SJCRH30 (cell line): ENCODE measurements around the gene ADCY4. TPM values are rescaled to one million over a fixed set of nuclear protein-coding genes. Genes with fewer than 3 reads are reported as not detected.

Experiments
- DNase-seq, 2 experiments: peaks; one replicate each; pipeline ENCODE4 v3.0.0-alpha.2; 2015 to 2020
- H3K27ac ChIP-seq: fragments of 250-450 bp; sonication (Bioruptor Pico); 2 replicates; pipeline ENCODE4 v1.5.1; 2020; ENCODE audit warnings: mild to moderate bottlenecking, moderate library complexity
- H3K27me3 ChIP-seq: fragments of 250-450 bp; sonication (Bioruptor Pico); 2 replicates; pipeline ENCODE4 v1.5.1; 2020; ENCODE audit warnings: mild to moderate bottlenecking, moderate library complexity
- H3K36me3 ChIP-seq: fragments of 250-450 bp; sonication (Bioruptor Pico); 2 replicates; pipeline ENCODE4 v1.5.1; 2020; ENCODE audit warnings: mild to moderate bottlenecking, moderate library complexity
- H3K4me1 ChIP-seq: fragments of 250-450 bp; sonication (Bioruptor Pico); 2 replicates; pipeline ENCODE4 v1.5.1; 2020; ENCODE audit warnings: mild to moderate bottlenecking, moderate library complexity
- H3K4me3 ChIP-seq: fragments of 250-450 bp; sonication (Bioruptor Pico); 2 replicates; pipeline ENCODE4 v1.5.1; 2020; ENCODE audit warnings: mild to moderate bottlenecking, moderate library complexity
- H3K9me3 ChIP-seq: fragments of 250-450 bp; sonication (Bioruptor Pico); replicated peaks from 2 replicates; pipeline ENCODE4 v1.5.1; 2020; ENCODE audit warnings: mild to moderate bottlenecking, moderate library complexity
- total RNA-seq: library from RNA; depleted of rRNA; stranded (reverse); fragments of >200 nt; shearing (Covaris generic); gene quantifications from 2 replicates; pipeline ENCODE4 v1.2.3, GENCODE V29; 2014

The ADCY4 gene
- total RNA-seq, 1 experiment from 2014 or later, result not detected

DNA sequence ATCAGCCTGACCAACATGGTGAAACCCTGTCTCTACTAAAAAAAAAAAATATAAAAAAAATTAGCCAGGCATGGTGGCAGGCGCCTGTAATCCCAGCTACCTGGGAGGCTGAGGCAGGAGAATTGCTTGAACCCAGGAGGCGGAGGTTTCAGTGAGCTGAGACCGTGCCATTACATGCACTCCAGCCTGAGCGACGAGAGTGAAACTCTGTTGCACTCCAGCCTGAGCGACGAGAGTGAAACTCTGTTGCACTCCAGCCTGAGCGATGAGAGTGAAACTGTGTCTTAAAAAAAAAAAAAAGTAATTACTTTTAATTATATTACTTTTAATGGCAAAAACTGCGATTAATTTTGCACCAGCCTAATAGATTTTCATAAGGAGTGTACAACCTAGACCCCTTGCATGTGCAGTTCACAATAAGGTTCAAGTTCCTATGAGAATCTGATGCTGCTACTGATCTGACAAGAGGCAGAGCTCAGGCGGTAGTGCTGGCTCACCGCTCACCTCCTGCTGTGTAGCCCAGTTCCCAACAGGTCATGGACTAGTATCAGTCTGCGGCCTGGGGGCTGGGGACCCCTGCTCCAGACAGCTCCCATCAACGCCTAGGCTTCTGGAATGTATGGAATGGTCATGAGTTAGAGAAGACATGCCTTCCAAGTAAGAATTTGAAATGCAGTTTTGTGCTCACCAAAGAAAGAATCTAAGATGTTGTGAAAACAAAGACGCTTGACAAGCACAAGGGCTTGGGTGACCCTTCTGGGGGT, 13.5 kb downstream of the ADCY4 start:
- Histone ChIP-seq H3K36me3 (no peaks in the 10 kb centered on the region), H3K27me3 (peaks cover 20% of the 10 kb centered on the region), H3K4me1 (no peaks in the 10 kb centered on the region), H3K27ac (no peak overlapping the region), H3K4me3 (no peak overlapping the region), H3K9me3 (no peaks in the 10 kb centered on the region)
- no peak for DNase-seq

DNA sequence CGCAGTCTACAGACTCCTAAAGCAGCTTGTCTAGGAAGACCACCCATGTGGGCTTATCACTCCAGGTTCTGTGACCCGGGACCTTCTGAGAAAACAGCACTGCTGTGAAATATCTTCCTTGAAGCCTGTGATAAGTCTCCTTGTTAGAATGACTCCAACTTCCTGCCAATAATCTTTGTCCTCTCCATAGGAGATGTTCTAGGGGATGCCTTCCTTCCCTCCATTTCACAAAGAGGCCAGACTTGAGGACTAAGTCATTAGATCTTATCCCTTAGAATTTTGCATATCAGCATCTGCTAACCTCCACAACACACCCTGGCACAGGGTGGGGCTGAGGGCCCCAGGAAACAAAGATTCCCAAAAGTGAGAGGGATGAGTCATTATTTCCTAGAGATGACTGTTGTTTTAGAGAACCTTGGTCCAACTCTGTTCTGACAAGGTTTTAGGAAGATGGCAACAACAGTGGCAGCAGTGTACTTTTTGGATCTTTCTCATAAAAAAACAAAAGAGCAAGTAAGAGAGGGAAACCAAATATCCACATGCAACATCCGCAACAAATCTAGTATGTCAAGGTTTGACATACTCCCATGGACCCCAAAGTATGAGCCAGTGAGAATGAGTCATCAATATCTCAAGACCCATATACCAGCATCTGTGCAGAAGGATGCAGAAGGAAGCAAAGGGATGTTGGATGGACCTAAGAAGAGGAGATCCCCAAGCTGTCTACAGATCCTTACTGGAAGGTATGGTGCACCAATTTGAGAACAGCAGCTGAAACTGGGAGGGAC, 17.5 kb downstream of the ADCY4 start:
- Histone ChIP-seq H3K9me3 (no peaks in the 10 kb centered on the region), H3K36me3 (no peaks in the 10 kb centered on the region), H3K4me3 (no peak overlapping the region), H3K27ac (no peak overlapping the region), H3K27me3 (0 out of 2 replicates have a peak, but pooled peaks cover 4% of the 10 kb centered on the region), H3K4me1 (no peaks in the 10 kb centered on the region)
- DNase-seq, result no peak

DNA sequence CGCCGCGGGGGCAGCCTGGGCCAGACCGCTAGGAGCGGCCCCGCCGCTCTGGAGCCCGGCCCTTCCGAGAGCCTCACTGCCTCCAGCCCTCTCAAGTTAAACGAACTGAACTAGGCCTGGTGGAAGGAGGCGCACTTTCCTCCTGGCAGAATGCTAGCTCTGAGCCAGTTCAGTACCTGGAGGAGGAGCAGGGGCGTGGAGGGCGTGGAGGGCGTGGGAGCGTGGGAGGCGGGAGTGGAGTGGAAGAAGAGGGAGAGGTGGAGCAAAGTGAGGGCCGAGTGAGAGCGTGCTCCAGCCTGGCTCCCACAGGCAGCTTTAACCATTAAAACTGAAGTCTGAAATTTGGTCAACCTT, 18.3 kb downstream of the ADCY4 start:
- DNase-seq, result no peak
- Histone ChIP-seq H3K9me3 (no peaks in the 10 kb centered on the region), H3K27me3 (no peaks in the 10 kb centered on the region), H3K36me3 (no peaks in the 10 kb centered on the region), H3K4me1 (no peaks in the 10 kb centered on the region), H3K27ac (no peak overlapping the region), H3K4me3 (no peak overlapping the region)

DNA sequence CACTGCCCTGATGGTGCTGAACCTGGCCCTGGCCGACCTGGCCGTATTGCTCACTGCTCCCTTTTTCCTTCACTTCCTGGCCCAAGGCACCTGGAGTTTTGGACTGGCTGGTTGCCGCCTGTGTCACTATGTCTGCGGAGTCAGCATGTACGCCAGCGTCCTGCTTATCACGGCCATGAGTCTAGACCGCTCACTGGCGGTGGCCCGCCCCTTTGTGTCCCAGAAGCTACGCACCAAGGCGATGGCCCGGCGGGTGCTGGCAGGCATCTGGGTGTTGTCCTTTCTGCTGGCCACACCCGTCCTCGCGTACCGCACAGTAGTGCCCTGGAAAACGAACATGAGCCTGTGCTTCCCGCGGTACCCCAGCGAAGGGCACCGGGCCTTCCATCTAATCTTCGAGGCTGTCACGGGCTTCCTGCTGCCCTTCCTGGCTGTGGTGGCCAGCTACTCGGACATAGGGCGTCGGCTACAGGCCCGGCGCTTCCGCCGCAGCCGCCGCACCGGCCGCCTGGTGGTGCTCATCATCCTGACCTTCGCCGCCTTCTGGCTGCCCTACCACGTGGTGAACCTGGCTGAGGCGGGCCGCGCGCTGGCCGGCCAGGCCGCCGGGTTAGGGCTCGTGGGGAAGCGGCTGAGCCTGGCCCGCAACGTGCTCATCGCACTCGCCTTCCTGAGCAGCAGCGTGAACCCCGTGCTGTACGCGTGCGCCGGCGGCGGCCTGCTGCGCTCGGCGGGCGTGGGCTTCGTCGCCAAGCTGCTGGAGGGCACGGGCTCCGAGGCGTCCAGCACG, 18.9 kb downstream of the ADCY4 start:
- H3K4me3 ChIP-seq, result no peak overlapping the region

DNA sequence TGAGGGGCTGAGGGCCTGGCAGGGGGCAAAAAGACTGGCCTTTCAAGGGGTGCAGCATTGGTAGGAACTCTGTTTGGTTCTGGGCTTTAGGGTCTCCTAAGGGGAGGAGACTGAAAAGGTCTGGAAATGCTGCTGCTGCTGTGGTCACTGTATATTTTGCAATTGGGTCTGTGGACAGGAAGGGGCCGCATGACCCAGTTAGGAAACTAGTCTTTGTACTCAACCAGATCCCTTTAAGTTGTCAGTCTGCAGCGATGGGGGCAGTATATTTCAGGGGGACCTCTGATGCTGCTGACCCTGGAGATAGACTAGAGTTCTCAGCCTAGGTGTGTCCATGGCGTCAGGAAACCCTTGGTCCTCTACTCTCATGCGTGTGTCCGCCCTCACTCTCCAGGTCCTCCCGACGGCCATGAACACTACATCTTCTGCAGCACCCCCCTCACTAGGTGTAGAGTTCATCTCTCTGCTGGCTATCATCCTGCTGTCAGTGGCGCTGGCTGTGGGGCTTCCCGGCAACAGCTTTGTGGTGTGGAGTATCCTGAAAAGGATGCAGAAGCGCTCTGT, 19.5 kb downstream of the ADCY4 start:
- Histone ChIP-seq H3K9me3 (no peaks in the 10 kb centered on the region), H3K4me1 (no peaks in the 10 kb centered on the region), H3K27ac (no peak overlapping the region), H3K4me3 (no peak overlapping the region), H3K36me3 (no peaks in the 10 kb centered on the region), H3K27me3 (no peaks in the 10 kb centered on the region)
- no peak for DNase-seq

More for the DNA sequence above, 18.9 kb downstream of the ADCY4 start:
- no peak for DNase-seq
- Histone ChIP-seq H3K36me3 (no peaks in the 10 kb centered on the region), H3K4me1 (no peaks in the 10 kb centered on the region), H3K27ac (no peak overlapping the region), H3K27me3 (no peaks in the 10 kb centered on the region), H3K9me3 (no peaks in the 10 kb centered on the region)

DNA sequence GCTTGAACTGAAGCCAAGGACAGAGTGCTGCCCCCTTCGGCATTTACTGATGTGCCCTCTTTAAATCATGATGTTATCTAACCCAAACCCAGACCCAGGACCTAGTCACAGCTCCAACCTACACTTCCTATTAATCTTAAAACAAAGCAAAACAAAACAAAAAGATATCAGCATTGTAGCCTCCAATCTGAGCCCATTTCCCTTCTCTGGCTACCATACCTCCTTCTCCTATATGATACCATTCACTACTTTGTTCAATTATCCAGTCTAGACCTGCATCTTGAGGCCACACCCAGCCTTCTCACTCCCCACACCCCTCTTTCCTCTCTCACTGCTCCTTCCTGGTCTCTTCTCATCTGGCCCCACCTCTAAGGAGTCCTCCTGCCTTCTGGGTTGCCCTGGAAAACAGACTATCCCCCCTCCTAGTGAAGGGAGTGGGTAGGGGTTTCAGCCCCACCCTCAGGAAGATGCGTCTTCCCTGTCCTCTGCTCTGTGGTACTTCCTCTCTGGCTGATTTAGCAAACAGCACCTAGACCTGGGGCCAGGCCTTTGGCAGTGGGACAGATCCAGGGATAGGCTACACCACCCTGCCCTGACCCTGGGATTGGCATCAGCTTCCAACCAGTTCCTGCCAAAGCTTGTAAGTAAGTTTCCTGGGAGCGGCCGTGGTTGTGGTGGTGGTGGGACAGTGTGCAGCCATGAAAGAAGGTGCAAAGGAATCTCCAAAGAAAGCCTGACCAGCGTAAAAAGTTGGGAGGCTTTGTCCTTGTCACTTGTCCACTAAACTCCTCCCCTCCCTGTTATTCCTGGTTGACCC, 20.3 kb downstream of the ADCY4 start:
- DNase-seq, result no peak
- Histone ChIP-seq H3K27me3 (no peaks in the 10 kb centered on the region), H3K27ac (no peak overlapping the region), H3K4me3 (no peak overlapping the region), H3K9me3 (no peaks in the 10 kb centered on the region), H3K36me3 (no peaks in the 10 kb centered on the region; the same call in 1 of the 2 replicates), H3K4me1 (no peaks in the 10 kb centered on the region)

DNA sequence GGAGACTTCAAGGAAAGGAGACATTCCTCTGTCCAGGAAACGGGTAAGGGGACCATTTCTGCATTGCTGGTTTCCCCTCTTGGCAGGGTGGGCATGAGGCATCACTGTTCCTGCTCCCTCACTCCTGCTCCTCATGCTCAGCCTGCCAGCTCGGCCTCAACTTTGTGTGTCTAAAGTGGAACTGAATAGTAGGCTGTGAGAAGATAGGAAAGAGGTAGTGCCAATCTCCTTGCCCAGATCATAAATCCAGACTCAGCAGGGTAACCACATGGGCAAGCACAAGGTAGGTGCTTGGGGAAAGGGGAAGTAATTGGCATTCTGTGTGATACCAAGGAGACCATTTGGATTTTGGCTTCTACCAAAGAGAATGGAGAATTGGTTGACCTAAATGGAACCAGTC, 21.0 kb downstream of the ADCY4 start:
- Histone ChIP-seq H3K36me3 (peaks cover 6% of the 10 kb centered on the region; the same call in 1 of the 2 replicates), H3K4me3 (no peak overlapping the region), H3K9me3 (no peaks in the 10 kb centered on the region), H3K27me3 (no peaks in the 10 kb centered on the region), H3K4me1 (no peaks in the 10 kb centered on the region), H3K27ac (no peak overlapping the region)
- no peak for DNase-seq

DNA sequence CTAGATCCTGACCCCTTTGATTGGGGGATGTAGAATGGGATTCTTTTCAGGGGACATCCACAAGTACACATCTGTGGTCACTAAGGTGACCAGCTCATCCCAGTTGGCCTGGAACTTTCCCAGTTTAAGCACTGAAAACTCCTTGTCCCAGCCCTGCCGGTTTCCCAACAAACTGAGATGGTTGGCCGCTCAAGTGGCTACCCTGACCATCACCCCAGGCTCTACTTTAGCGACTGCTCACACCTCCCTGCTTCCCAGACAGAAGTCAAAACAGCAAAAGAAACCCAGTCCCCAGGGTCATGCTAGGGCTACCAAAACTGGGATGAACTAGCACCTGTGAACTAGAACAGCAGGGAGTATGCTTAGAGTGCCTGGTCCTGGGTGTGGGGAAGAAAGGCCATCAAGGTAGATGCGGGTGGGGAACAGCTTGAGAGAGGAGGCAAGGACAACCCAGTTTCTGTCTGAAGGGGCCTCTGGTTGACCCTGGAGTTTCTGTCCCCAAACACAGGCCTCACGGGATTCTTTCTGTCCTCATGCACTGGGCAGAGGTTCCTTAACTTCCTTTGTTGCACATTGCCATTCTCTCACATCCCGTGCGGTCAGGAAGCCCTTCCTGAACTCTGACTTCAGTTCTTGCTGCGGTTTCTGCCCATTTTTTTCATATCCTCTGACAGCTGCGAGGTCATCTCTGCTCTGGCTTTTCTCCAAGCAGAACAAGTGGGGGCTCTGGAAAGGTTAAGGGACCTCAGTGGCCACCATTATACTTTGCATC, 21.9 kb downstream of the ADCY4 start:
- DNase-seq, result peak; percentile 21 to 38
- H3K27ac ChIP-seq, result no peak overlapping the region
- H3K4me3 ChIP-seq, result no peak overlapping the region

DNA sequence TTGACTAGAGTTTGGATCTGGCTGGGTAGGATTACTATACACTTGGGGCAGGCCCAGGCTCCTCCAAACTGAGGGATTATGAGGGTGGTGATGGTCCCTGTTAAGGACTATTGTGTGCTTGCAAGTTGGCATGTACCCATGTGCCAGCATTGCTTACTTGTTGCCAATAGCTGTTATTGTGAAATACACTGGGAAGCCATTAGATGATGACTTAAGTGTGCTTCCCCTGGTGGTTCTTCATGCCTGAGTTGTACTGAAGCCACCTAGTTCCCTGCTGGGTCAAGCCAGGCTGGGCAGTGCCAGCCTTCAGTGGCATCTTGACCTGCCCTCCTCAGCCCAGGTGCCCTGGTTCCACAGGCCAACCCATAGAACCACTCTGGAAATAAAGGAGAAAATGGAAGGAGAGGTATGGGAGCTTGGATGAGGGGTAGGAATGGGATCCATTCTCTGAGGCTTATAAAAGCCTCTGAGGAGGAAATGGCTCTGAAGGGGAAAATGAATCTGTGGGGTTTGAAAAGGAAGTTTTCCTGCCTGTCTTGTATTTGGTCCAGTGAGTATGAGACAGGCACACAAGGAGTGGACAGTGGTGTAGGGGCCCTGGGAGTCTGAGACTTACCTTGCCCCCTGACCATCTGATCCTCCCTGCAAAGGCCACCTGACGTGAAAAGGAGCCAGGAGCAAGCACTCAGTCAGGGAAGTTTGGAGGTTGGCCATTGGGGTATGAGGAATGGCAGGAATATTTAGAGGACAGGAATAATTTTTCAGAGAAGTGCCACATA, 22.8 kb downstream of the ADCY4 start:
- Histone ChIP-seq H3K4me3 (no peak overlapping the region), H3K27me3 (no peaks in the 10 kb centered on the region), H3K4me1 (no peaks in the 10 kb centered on the region), H3K9me3 (no peaks in the 10 kb centered on the region), H3K36me3 (peaks cover 13% of the 10 kb centered on the region), H3K27ac (no peak overlapping the region)
- DNase-seq, result no peak

More for the DNA sequence above, 21.9 kb downstream of the ADCY4 start:
- Histone ChIP-seq H3K27me3 (no peaks in the 10 kb centered on the region), H3K4me1 (no peaks in the 10 kb centered on the region), H3K9me3 (no peaks in the 10 kb centered on the region), H3K36me3 (peaks cover 13% of the 10 kb centered on the region)

DNA sequence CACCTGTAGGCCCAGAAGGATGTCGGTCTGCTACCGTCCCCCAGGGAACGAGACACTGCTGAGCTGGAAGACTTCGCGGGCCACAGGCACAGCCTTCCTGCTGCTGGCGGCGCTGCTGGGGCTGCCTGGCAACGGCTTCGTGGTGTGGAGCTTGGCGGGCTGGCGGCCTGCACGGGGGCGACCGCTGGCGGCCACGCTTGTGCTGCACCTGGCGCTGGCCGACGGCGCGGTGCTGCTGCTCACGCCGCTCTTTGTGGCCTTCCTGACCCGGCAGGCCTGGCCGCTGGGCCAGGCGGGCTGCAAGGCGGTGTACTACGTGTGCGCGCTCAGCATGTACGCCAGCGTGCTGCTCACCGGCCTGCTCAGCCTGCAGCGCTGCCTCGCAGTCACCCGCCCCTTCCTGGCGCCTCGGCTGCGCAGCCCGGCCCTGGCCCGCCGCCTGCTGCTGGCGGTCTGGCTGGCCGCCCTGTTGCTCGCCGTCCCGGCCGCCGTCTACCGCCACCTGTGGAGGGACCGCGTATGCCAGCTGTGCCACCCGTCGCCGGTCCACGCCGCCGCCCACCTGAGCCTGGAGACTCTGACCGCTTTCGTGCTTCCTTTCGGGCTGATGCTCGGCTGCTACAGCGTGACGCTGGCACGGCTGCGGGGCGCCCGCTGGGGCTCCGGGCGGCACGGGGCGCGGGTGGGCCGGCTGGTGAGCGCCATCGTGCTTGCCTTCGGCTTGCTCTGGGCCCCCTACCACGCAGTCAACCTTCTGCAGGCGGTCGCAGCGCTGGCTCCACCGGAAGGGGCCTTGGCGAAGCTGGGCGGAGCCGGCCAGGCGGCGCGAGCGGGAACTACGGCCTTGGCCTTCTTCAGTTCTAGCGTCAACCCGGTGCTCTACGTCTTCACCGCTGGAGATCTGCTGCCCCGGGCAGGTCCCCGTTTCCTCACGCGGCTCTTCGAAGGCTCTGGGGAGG, 23.9 kb downstream of the ADCY4 start, which contains the start of gene LTB4R:
Gene LTB4R (plus strand): TSS at position 857 of the 959 bp plus-strand sequence. CDS start 4,150 bp downstream, outside the sequence.
- H3K27me3 ChIP-seq, result no peaks in the 10 kb centered on the region
- H3K9me3 ChIP-seq, result no peaks in the 10 kb centered on the region
- DNase-seq, result no peak
- H3K4me1 ChIP-seq, result no peaks in the 10 kb centered on the region
- no peak within 1 kb of the TSS for H3K4me3 ChIP-seq
- peaks cover 17% of the 10 kb centered on the region for H3K36me3 ChIP-seq
- no peak within 1 kb of the TSS for H3K27ac ChIP-seq

DNA sequence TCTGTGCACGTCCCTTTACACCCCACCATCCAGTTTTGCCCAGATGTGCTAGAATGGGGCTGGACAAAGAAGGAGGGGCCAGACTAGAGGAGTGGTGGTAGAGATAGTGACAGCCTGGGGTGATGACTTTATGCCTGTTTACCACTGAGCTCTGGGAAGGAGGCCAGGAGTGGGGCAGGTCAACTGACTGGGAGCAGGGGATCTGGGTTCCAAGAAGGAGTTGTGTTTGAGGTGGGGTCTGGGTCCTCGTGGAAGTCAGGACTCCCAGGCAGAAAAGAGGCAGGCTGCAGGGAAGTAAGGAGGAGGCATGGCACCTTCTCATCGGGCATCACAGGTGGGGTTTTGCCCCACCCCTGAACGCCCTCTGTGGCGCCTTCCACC, 24.6 kb downstream of the ADCY4 start:
- no peak for DNase-seq
- Histone ChIP-seq H3K4me1 (no peaks in the 10 kb centered on the region), H3K36me3 (peaks cover 24% of the 10 kb centered on the region), H3K27ac (no peak overlapping the region), H3K4me3 (no peak overlapping the region), H3K27me3 (no peaks in the 10 kb centered on the region), H3K9me3 (no peaks in the 10 kb centered on the region)
